A549 (cell line): ENCODE data around the gene CELF2. TPM values are rescaled to one million over a fixed set of nuclear protein-coding genes. Genes with fewer than 3 reads are reported as not detected.

Experiments used
- ATAC-seq, 2 experiments: fragments of 200-7000 bp in 1 of 2; fragments of >200 bp in 1 of 2; cut with Nextera tagmentation in 1 of 2; cut with Tn5 transposase in 1 of 2; 3 replicates each; pipeline versions ENCODE4 v1.8.0 to v1.9.1; 2018 to 2020; ENCODE audit warnings: mild to moderate bottlenecking in 1 of 2, moderate library complexity in 1 of 2
- CTCF ChIA-PET: fragments of 300-600 bp; sonication (Branson Sonifier 250); formaldehyde crosslinking; extraction: SDS; loops from one replicate; lab custom pipeline; 2021; ENCODE audit warnings: antibody characterized with exemption, inconsistent platforms; lab: Yijun Ruan, JAX
- POLR2A ChIA-PET: fragments of 350-600 bp; formaldehyde crosslinking; extraction: SDS; loops from one replicate; lab custom pipeline; 2021; ENCODE audit warnings: antibody characterized with exemption, inconsistent platforms; lab: Yijun Ruan, JAX
- DNase-seq, 2 experiments: peaks; one replicate each; pipeline versions ENCODE4 v3.0.0 to v3.0.0-alpha.2; 2011 to 2016; ENCODE audit warnings: low read depth in 1 of 2, low spot score in 1 of 2
- FAIRE-seq: peaks from 2 replicates; lab custom pipeline; 2011; peaks lifted over from hg19 to GRCh38; lab: Jason Lieb, UNC
- H3K27ac ChIP-seq, 2 experiments: fragments of >200 bp; sonication (Bioruptor Twin); formaldehyde crosslinking; 3 replicates each; pipeline ENCODE4 v1.5.1; 2016 to 2017
- H3K4me1 ChIP-seq: fragments of >200 bp; sonication (Bioruptor Twin); formaldehyde crosslinking; 3 replicates; pipeline ENCODE4 v1.6.1; 2016
- H3K4me2 ChIP-seq: fragments of >200 bp; sonication (Bioruptor Twin); formaldehyde crosslinking; 3 replicates; pipeline ENCODE4 v1.6.1; 2016
- H3K4me3 ChIP-seq: fragments of >200 bp; sonication (Bioruptor Twin); formaldehyde crosslinking; 3 replicates; pipeline ENCODE4 v1.5.1; 2016
- H3K9me3 ChIP-seq: fragments of >200 bp; sonication (Bioruptor Twin); formaldehyde crosslinking; 3 replicates; pipeline ENCODE4 v1.6.1; 2016
- CHD2 ChIP-seq: fragments of 150-350 bp; IDR thresholded peaks from 2 replicates; pipeline ENCODE4 v1.6.1; 2014; ENCODE audit warnings: low read length; ENCODE audit not compliant: partially characterized antibody
- FOXS1 ChIP-seq: fragments of 250-450 bp; sonication (Bioruptor Pico); IDR thresholded peaks from 2 replicates; pipeline ENCODE4 v1.5.0; 2020; ENCODE audit warnings: mild to moderate bottlenecking, moderate library complexity
- HDAC2 ChIP-seq: fragments of 200-600 bp; sonication (generic); IDR thresholded peaks from 2 replicates; pipeline ENCODE4 v1.6.1; 2016
- HOXB13 ChIP-seq: fragments of 250-450 bp; sonication (Bioruptor Pico); IDR thresholded peaks from 2 replicates; pipeline ENCODE4 v1.5.0; 2020; ENCODE audit warnings: low read depth, mild to moderate bottlenecking, moderate library complexity
- JUN ChIP-seq, 2 experiments: fragments of >200 bp; sonication (Bioruptor Twin); formaldehyde crosslinking; IDR thresholded peaks; 2 replicates in 1 of 2; 3 replicates in 1 of 2; pipeline ENCODE4 v1.6.1; 2016 to 2017
- JUNB ChIP-seq: fragments of >200 bp; sonication (Bioruptor Twin); formaldehyde crosslinking; IDR thresholded peaks from 2 replicates; pipeline ENCODE4 v1.6.1; 2016
- MYC ChIP-seq: IDR thresholded peaks from 2 replicates; pipeline ENCODE4 v1.6.1; 2012; ENCODE audit warnings: mild to moderate bottlenecking, inconsistent platforms, low read length, improper control_type of control experiment, borderline replicate concordance
- NFE2L2 ChIP-seq: fragments of 150-350 bp; conservative IDR thresholded peaks from 2 replicates; pipeline ENCODE4 v1.6.1; 2014; ENCODE audit warnings: low read length
- RARB ChIP-seq: fragments of 250-450 bp; sonication (Bioruptor Pico); IDR thresholded peaks from 2 replicates; pipeline ENCODE4 v1.8.0; 2021; ENCODE audit warnings: mild to moderate bottlenecking, moderate library complexity
- TP53 ChIP-seq: fragments of 250-450 bp; sonication (Bioruptor Pico); IDR thresholded peaks from 2 replicates; pipeline ENCODE4 v1.5.0; 2021; ENCODE audit warnings: mild to moderate bottlenecking, moderate library complexity
- ZC3H11A ChIP-seq: fragments of 450-650 bp; IDR thresholded peaks from 2 replicates; pipeline ENCODE4 v1.6.1; 2014; ENCODE audit warnings: antibody characterized with exemption, mild to moderate bottlenecking
- ZNF302 ChIP-seq: fragments of 250-450 bp; sonication (Bioruptor Pico); IDR thresholded peaks from 2 replicates; pipeline ENCODE4 v1.9.0; 2021; ENCODE audit warnings: inconsistent platforms, mild to moderate bottlenecking, moderate library complexity
- WGBS: methylation state at CpG from one replicate; pipeline ENCODE4 v1.1.6; 2017; ENCODE audit errors: missing lambda C conversion rate; 5-methylcytosine and 5-hydroxymethylcytosine counted together
- polyA plus RNA-seq, 4 experiments: library from polyadenylated mRNA; depleted of rRNA in 3 of 4; stranded (reverse); fragments of >200 nt; fragmentation: RNase III in 1 of 4; extraction: RNeasy Plus Mini Kit Qiagen cat#74134 plus additional on column Dnase treatment in 1 of 4; gene quantifications; 2 replicates in 3 of 4; 3 replicates in 1 of 4; pipeline ENCODE4 v1.2.3, GENCODE V29; 2011 to 2017
- TF ChIP-seq, protein P1 (sequence below): fragments of 200-600 bp; sonication (generic); IDR thresholded peaks from 2 replicates; pipeline ENCODE4 v1.6.1; 2016; ENCODE audit warnings: antibody characterized with exemption, mild to moderate bottlenecking, moderate library complexity
- TF ChIP-seq, protein P2 (sequence below): fragments of >200 bp; sonication (Bioruptor Twin); formaldehyde crosslinking; IDR thresholded peaks from 3 replicates; pipeline ENCODE4 v1.5.1; 2016
- TF ChIP-seq, protein P3 (sequence below): fragments of 250-450 bp; sonication (Bioruptor Pico); IDR thresholded peaks from 2 replicates; pipeline ENCODE4 v1.5.0; 2020; ENCODE audit warnings: low read depth, mild to moderate bottlenecking, moderate library complexity

Gene CELF2
- polyA plus RNA-seq, 2 of the 4 experiments (the other 2 are of a cell fraction), result 0.01 to 0.03 TPM

DNA sequence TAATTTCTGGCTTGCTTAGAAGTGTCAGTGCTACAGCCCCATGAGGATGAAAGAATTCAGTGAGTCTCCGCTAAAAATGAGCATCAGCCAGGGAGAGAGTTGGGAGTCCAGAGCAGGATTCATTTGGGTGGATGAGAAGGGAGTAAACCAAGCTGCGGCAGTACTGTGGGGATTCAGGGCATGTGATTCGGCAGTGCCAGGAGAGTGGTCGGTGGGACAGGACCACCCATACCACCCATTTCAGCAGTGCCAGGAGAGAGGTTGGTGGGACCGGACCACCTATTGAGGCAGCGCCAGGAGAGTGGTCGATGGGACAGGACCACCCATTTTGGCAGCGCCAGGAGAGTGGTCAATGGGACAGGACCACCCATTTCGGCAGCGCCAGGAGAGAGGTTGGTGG lies 144.2 kb downstream of the CELF2 start (continued):
- TF ChIP-seq, protein P1, sequence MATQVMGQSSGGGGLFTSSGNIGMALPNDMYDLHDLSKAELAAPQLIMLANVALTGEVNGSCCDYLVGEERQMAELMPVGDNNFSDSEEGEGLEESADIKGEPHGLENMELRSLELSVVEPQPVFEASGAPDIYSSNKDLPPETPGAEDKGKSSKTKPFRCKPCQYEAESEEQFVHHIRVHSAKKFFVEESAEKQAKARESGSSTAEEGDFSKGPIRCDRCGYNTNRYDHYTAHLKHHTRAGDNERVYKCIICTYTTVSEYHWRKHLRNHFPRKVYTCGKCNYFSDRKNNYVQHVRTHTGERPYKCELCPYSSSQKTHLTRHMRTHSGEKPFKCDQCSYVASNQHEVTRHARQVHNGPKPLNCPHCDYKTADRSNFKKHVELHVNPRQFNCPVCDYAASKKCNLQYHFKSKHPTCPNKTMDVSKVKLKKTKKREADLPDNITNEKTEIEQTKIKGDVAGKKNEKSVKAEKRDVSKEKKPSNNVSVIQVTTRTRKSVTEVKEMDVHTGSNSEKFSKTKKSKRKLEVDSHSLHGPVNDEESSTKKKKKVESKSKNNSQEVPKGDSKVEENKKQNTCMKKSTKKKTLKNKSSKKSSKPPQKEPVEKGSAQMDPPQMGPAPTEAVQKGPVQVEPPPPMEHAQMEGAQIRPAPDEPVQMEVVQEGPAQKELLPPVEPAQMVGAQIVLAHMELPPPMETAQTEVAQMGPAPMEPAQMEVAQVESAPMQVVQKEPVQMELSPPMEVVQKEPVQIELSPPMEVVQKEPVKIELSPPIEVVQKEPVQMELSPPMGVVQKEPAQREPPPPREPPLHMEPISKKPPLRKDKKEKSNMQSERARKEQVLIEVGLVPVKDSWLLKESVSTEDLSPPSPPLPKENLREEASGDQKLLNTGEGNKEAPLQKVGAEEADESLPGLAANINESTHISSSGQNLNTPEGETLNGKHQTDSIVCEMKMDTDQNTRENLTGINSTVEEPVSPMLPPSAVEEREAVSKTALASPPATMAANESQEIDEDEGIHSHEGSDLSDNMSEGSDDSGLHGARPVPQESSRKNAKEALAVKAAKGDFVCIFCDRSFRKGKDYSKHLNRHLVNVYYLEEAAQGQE, result no peak
- TF ChIP-seq HOXB13 (CRISPR knock-in tag), result no peak
- TF ChIP-seq, protein P2, sequence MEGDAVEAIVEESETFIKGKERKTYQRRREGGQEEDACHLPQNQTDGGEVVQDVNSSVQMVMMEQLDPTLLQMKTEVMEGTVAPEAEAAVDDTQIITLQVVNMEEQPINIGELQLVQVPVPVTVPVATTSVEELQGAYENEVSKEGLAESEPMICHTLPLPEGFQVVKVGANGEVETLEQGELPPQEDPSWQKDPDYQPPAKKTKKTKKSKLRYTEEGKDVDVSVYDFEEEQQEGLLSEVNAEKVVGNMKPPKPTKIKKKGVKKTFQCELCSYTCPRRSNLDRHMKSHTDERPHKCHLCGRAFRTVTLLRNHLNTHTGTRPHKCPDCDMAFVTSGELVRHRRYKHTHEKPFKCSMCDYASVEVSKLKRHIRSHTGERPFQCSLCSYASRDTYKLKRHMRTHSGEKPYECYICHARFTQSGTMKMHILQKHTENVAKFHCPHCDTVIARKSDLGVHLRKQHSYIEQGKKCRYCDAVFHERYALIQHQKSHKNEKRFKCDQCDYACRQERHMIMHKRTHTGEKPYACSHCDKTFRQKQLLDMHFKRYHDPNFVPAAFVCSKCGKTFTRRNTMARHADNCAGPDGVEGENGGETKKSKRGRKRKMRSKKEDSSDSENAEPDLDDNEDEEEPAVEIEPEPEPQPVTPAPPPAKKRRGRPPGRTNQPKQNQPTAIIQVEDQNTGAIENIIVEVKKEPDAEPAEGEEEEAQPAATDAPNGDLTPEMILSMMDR, result no peak
- no peak for TF ChIP-seq CHD2
- TF ChIP-seq, all 56 proteins: peak for 0

DNA sequence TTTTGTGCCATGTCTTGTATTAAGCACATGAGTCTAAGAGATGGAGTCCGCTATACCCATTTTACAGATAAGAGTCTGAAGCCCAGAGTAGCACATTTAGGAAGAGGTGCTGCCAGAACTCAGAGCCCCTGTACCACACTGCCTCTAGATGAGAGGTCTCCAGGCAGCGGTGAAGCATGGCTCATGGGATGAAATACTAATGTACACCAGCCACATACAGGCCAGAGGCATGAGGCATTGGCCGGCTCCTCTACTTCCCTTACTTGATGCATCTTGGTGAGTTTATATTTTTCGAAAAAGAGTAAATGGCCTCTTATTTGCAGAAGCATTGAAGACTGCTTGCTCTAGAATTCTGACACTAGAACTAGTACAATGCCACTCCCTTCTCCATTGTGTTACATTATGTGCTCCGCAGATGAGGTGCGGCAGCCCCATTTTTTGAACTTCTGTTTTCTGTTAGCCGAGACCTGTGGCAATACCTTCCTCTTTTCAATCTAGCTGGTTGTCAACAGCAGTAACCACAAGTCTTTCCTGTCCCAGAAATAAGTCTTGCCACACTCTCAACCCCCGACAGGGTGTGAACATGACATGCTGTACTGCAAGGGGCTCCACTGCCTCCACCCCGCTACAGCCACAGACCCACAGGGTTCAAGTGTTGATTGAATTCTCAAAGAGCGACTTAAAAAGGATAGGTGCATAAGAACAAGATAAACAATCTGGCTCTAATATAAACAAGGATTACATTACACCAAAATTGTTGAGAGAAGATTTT lies 145.3 kb downstream of the CELF2 start:
- no peaks in the 10 kb centered on the region for H3K4me1 ChIP-seq
- no peak overlapping the region for H3K4me3 ChIP-seq
- ATAC-seq, result no peak
- FAIRE-seq, result no peak
- H3K27ac ChIP-seq, result no peak overlapping the region
- DNase-seq, result no peak
- ChIA-PET CTCF (no interaction called here), POLR2A (no interaction called here)
- no peaks in the 10 kb centered on the region for H3K9me3 ChIP-seq
- 35% methylated on average over 10 of the region's 10 CpGs for WGBS
- no peak overlapping the region for H3K4me2 ChIP-seq
- no peak for TF ChIP-seq HDAC2
- TF ChIP-seq CHD2, result no peak
- no peak for TF ChIP-seq JUN (IDR thresholded peaks at IDR 0.05)
- TF ChIP-seq FOXS1, result no peak
- TF ChIP-seq NFE2L2, result no peak
- no peak for TF ChIP-seq JUNB
- TF ChIP-seq MYC, result no peak
- no peak for TF ChIP-seq TP53 (CRISPR knock-in tag)
- no peak for TF ChIP-seq ZC3H11A
- no peak for TF ChIP-seq ZNF302 (CRISPR knock-in tag)
- TF ChIP-seq RARB (CRISPR knock-in tag), result no peak

DNA sequence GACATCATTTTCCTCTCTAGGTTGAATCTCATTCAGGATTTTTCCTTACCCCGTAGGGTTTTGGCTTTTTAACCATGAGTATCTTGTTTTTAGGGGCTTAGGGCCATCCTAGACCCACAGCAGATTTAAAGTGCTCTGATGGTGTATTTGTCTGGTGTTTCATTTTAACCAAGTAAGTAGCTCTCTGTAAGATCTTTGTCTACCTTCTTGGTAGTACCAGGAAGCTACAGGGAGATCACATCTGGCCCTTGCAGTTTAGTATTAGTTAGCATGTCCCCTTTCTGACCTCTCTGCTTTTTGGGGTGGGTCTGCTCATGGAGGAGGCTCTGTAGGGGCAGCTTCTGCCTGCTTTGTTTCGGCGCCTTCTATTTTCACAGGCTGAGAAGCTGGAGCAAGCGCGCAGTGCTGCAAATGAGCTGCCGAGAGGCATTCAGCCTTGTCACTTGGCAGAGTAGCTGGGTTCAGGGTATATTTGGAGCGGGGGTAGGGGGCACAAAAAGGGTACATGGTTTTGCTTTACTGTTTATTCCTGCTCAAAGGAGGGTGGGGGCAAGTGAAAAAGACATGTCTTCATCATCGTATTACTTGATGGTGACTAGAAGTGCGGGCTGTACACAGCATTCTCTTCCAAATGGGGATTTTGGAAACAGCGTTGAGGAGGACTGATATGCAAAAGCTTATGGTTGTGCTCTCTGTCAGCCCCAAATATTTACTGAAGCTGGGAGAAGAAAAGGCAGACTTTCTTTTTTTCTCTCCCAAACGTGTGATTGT lies 146.3 kb downstream of the CELF2 start:
- no peak for FAIRE-seq
- no peak overlapping the region for H3K4me2 ChIP-seq
- no peaks in the 10 kb centered on the region for H3K4me1 ChIP-seq
- CTCF ChIA-PET, result no interaction called here
- no peak overlapping the region for H3K27ac ChIP-seq
- no peak overlapping the region for H3K4me3 ChIP-seq
- TF ChIP-seq, protein P3, sequence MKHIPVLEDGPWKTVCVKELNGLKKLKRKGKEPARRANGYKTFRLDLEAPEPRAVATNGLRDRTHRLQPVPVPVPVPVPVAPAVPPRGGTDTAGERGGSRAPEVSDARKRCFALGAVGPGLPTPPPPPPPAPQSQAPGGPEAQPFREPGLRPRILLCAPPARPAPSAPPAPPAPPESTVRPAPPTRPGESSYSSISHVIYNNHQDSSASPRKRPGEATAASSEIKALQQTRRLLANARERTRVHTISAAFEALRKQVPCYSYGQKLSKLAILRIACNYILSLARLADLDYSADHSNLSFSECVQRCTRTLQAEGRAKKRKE, result no peak
- H3K9me3 ChIP-seq, result no peaks in the 10 kb centered on the region
- DNase-seq, result no peak
- POLR2A ChIA-PET, result no interaction called here
- WGBS, result 54% methylated on average over 11 of the region's 11 CpGs
- ATAC-seq, result no peak
